T-helper 17 cell (primary cell): ENCODE measurements around the gene BICDL2. TPM values are rescaled to one million over a fixed set of nuclear protein-coding genes. Genes with fewer than 3 reads are reported as not detected.
"Not testable (repeated sequence)": the region's sequence is repeated elsewhere in the genome, so short reads cannot be mapped to it uniquely, and the experiment has no call there.

Experiments used
- ATAC-seq: fragments of 150-1000 bp; cut with Tn5 transposase; 2 replicates; pipeline ENCODE4 v1.10.0; 2021; ENCODE audit warnings: mild to moderate bottlenecking, moderate library complexity
- DNase-seq, 3 donors: peaks; one replicate each; pipeline versions ENCODE4 v3.0.0 to v3.0.0-alpha.2; 2020 to 2021
- H3K9me3 ChIP-seq: one replicate; pipeline ENCODE4 v1.7.0; 2013; ENCODE audit warnings: low read length, mild to moderate bottlenecking; ENCODE audit not compliant: control insufficient read depth, poor library complexity, severe bottlenecking
- H3K27ac Mint-ChIP-seq: one replicate; pipeline ENCODE4 v1.8.0; 2022; ENCODE audit warnings: mild to moderate bottlenecking, moderate library complexity, mixed read lengths
- H3K27me3 Mint-ChIP-seq: one replicate; pipeline ENCODE4 v1.8.0; 2022; ENCODE audit warnings: mixed read lengths
- H3K36me3 Mint-ChIP-seq: one replicate; pipeline ENCODE4 v1.8.0; 2022; ENCODE audit warnings: low read depth, mixed read lengths
- H3K4me1 Mint-ChIP-seq: one replicate; pipeline ENCODE4 v1.8.0; 2022; ENCODE audit warnings: mild to moderate bottlenecking, mixed read lengths
- H3K4me3 Mint-ChIP-seq: one replicate; pipeline ENCODE4 v1.8.0; 2022; ENCODE audit warnings: mild to moderate bottlenecking, moderate library complexity, mixed read lengths
- total RNA-seq, 4 donors: library from RNA in 2 of 4; stranded (reverse) in 2 of 4; gene quantifications; one replicate each; pipeline ENCODE4 v1.2.3 and lab custom pipeline; 2022 to 2026

Gene BICDL2
- total RNA-seq, 2 donors from 2014 or later: not detected

GRCh38 chr16:3059723-3060242 is 23.0 kb upstream of the BICDL2 start:
- ATAC-seq (no peak), DNase-seq (no peak)
- no peaks in the 10 kb centered on the region for H3K9me3 ChIP-seq
- Mint-ChIP-seq H3K27ac (peak overlapping the region; percentile 91), H3K4me3 (peak overlapping the region; percentile 93), H3K4me1 (peaks cover 30% of the 10 kb centered on the region), H3K27me3 (no peaks in the 10 kb centered on the region), H3K36me3 (no peaks in the 10 kb centered on the region)

GRCh38 chr16:3059041-3059722 is 22.4 kb upstream of the BICDL2 start:
- Mint-ChIP-seq H3K27me3 (no peaks in the 10 kb centered on the region), H3K36me3 (no peaks in the 10 kb centered on the region), H3K27ac (peak overlapping the region; percentile 91), H3K4me1 (peaks cover 30% of the 10 kb centered on the region), H3K4me3 (peak overlapping the region; percentile 93)
- ATAC-seq: peak; percentile 92
- DNase-seq: peak; percentile 84 to 91 (median 90)
- H3K9me3 ChIP-seq: no peaks in the 10 kb centered on the region

DNA sequence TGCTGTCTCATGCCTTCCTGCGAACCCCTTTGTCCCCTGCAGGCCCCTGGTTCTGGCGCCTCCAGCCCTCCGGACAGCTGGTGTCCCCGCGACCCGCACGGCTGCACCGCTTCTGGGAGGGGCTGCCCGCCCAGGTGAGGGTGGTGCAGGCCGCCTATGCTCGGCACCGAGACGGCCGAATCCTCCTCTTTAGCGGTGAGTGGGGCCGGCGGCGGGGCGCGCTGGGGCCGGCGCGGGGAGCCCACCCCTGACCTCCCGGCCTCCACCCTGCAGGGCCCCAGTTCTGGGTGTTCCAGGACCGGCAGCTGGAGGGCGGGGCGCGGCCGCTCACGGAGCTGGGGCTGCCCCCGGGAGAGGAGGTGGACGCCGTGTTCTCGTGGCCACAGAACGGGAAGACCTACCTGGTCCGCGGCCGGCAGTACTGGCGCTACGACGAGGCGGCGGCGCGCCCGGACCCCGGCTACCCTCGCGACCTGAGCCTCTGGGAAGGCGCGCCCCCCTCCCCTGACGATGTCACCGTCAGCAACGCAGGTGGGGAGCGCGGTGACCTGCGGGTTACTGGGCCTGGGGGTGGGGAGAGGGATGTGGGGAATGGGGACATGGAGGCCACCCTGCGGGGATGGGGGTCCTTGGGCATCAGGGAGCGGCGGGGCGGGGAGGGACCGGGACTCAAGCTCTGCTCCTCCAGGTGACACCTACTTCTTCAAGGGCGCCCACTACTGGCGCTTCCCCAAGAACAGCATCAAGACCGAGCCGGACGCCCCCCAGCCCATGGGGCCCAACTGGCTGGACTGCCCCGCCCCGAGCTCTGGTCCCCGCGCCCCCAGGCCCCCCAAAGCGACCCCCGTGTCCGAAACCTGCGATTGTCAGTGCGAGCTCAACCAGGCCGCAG is 21.6 kb upstream of the BICDL2 start:
- ATAC-seq: peak; percentile 66
- Mint-ChIP-seq H3K4me3 (peak overlapping the region; percentile 93), H3K4me1 (peaks cover 32% of the 10 kb centered on the region), H3K27ac (peak overlapping the region; percentile 91), H3K36me3 (peaks cover 5% of the 10 kb centered on the region), H3K27me3 (no peaks in the 10 kb centered on the region)
- peak in 2 of 3 donors; percentile 39 to 41 for DNase-seq
- H3K9me3 ChIP-seq: no peaks in the 10 kb centered on the region

GRCh38 chr16:3057181-3058138 is 20.7 kb upstream of the BICDL2 start:
- peak overlapping the region; percentile 21 for H3K4me3 Mint-ChIP-seq
- peaks cover 5% of the 10 kb centered on the region for H3K36me3 Mint-ChIP-seq
- H3K27me3 Mint-ChIP-seq: no peaks in the 10 kb centered on the region
- peaks cover 24% of the 10 kb centered on the region for H3K4me1 Mint-ChIP-seq
- DNase-seq: no peak
- no peak for ATAC-seq
- peak overlapping the region; percentile 74 for H3K27ac Mint-ChIP-seq
- no peaks in the 10 kb centered on the region for H3K9me3 ChIP-seq

DNA sequence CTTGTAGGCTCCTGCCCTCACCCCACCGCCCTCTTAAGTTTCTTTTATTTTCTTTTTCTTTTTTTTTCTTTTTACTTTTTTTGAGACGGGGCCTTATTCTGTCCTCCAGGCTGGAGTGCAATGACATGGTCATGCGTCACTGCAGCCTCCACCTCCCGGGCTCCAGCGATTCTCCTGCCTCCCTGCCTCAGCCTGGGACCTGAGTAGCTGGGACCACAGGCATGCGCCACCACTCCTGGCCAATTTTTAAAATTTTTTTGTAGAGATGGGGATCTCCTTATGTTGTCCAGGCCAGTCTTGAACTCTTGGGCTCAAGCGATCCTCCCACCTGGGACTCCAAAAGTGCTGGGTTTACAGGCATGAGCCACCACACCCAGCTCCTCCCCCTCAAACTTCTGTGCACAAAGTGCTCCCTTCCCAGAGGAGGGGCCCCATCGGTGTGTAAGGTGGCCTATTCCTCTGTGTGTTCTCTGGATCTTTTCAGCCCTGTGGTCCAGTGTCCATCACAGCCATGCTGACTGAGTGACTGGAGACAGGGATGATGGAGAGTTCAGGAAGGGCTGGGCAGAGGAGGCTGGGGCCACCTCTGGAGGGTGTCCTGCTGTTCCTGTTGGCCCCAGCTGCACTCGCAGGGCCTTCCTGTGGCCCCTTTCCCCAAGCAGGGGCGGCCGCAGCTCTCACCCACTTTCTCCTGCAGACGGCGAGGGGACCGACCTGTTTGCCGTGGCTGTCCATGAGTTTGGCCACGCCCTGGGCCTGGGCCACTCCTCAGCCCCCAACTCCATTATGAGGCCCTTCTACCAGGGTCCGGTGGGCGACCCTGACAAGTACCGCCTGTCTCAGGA is 19.8 kb upstream of the BICDL2 start:
- H3K27ac Mint-ChIP-seq: peak overlapping the region; percentile 74
- peaks cover 27% of the 10 kb centered on the region for H3K4me1 Mint-ChIP-seq
- no peaks in the 10 kb centered on the region for H3K27me3 Mint-ChIP-seq
- ATAC-seq (no peak), DNase-seq (no peak)
- H3K9me3 ChIP-seq: no peaks in the 10 kb centered on the region
- H3K4me3 Mint-ChIP-seq: peak overlapping the region; percentile 21
- peaks cover 5% of the 10 kb centered on the region for H3K36me3 Mint-ChIP-seq

GRCh38 chr16:3055734-3056115 is 19.0 kb upstream of the BICDL2 start:
- ATAC-seq, H3K27me3 Mint-ChIP-seq, DNase-seq, H3K36me3 Mint-ChIP-seq, H3K9me3 ChIP-seq: not testable (repeated sequence)
- Mint-ChIP-seq H3K4me3 (peak overlapping the region; percentile 56), H3K4me1 (peaks cover 28% of the 10 kb centered on the region), H3K27ac (peak overlapping the region; percentile 74)

GRCh38 chr16:3054965-3055733 is 18.4 kb upstream of the BICDL2 start:
- no peak for DNase-seq
- peaks cover 27% of the 10 kb centered on the region for H3K4me1 Mint-ChIP-seq

GRCh38 chr16:3053330-3053710 is 16.6 kb upstream of the BICDL2 start:
- peak; percentile 18 for ATAC-seq
- peaks cover 26% of the 10 kb centered on the region for H3K4me1 Mint-ChIP-seq
- not testable (repeated sequence) for H3K9me3 ChIP-seq, H3K36me3 Mint-ChIP-seq, H3K4me3 Mint-ChIP-seq, H3K27me3 Mint-ChIP-seq, DNase-seq, H3K27ac Mint-ChIP-seq

More at GRCh38 chr16:3054965-3055733, 18.4 kb upstream of the BICDL2 start:
- Mint-ChIP-seq H3K4me3 (peak overlapping the region; percentile 56), H3K27me3 (no peaks in the 10 kb centered on the region), H3K27ac (peak overlapping the region; percentile 74), H3K36me3 (peaks cover 5% of the 10 kb centered on the region)
- ATAC-seq: no peak
- no peaks in the 10 kb centered on the region for H3K9me3 ChIP-seq

- not testable (repeated sequence) for H3K4me3 Mint-ChIP-seq, H3K27ac Mint-ChIP-seq, H3K36me3 Mint-ChIP-seq, H3K9me3 ChIP-seq, DNase-seq
- peaks cover 29% of the 10 kb centered on the region for H3K4me1 Mint-ChIP-seq
- H3K27me3 Mint-ChIP-seq: peaks cover 13% of the 10 kb centered on the region
- ATAC-seq: peak; percentile 55
Measured at GRCh38 chr16:3052571-3053329, 16.0 kb upstream of the BICDL2 start.

DNA sequence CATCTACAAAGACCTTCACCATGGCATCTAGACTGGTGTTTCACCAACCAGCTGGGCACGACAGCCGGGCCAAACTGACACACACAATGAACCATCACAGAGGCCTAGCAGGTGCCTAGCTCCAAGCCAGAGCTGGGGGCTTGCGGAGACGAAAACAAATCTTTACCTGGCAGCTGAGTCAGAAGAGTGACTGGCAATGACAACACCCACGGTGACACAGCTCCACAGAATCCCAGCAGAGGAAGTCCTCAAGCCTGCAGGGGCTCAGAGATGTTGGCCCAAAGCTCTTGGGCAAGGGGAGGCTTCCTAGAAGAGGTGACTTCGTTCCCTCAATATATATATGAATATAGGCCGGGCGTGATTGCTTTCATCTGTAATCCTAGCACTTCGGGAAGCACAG is 14.8 kb upstream of the BICDL2 start:
- Mint-ChIP-seq H3K4me3 (no peak overlapping the region), H3K27me3 (peaks cover 13% of the 10 kb centered on the region)

DNA sequence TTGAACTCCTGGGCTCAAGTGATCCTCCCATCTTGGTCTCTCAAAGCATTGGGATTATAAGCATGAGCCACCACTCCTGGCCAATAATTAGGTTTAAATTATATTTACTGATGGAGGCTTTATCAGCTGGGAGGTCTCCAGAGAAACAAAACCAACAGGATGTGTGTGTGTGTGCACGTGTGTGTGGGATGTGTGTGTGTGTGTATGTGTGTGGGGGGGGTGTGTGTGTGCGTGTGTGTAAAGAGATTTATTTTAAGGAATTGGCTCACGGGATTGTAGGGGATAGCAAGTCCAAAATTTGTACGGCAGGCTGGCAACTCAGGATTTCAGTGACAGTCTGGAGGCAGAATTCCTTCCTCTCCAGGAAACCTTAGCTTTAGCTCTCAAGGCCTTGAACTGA is 14.3 kb upstream of the BICDL2 start:
- H3K27ac Mint-ChIP-seq: no peak overlapping the region
- ATAC-seq: no peak
- H3K27me3 Mint-ChIP-seq: peaks cover 13% of the 10 kb centered on the region
- H3K4me3 Mint-ChIP-seq: no peak overlapping the region
- H3K36me3 Mint-ChIP-seq: peaks cover 5% of the 10 kb centered on the region
- H3K4me1 Mint-ChIP-seq: peaks cover 26% of the 10 kb centered on the region
- no peak for DNase-seq
- no peaks in the 10 kb centered on the region for H3K9me3 ChIP-seq

More for the DNA sequence above, 14.8 kb upstream of the BICDL2 start:
- ATAC-seq: no peak
- no peaks in the 10 kb centered on the region for H3K9me3 ChIP-seq
- no peak for DNase-seq
- Mint-ChIP-seq H3K27ac (no peak overlapping the region), H3K36me3 (peaks cover 5% of the 10 kb centered on the region), H3K4me1 (peaks cover 26% of the 10 kb centered on the region)
